GM21526 (cell line): Measurements from ENCODE around the gene C8G.

Experiments
- ATAC-seq: cut with Tn5 transposase; IDR thresholded peaks from one replicate; pipeline ENCODE4 v1.9.1; 2021; ENCODE audit warnings: moderate library complexity; ENCODE audit not compliant: unreplicated experiment, low FRiP score

The C8G gene

DNA sequence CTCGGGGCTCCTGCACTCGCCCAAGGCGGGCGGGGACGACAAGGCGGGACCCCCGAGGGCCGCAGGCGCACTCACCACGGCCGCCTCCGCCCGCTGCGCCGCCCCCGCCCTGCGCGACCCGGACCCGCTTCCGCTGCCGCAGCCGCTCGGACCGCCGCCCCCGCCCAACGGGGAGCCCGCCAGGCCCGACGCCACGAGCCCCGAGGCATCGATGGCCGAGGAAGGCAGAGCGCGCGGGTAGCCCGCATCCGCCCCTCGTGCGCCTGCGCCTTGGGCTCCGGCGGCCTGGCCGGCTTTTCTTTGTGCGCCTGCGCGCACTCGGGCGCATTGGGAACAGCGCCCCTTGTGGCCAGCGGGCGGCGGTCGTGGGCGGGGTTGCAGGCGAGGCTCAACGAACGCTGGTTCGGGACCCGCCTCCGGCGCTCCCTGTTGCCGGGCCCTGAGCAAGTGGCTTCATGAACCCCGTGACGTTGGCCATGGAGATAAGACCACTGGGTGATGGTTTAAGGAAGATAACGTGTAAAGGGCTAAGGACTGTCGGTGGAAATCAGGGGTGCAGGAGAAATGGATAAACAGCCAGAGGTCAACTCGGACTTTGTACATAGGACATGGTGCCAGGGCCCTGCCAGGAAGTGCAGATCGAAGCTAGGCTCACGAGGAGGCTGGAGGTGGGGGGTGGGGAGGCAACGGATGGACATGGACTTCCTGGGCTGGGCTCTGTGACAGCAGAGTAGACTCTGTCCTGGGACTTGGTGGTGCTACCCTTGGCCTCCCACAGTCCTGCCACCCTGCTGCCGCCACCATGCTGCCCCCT lies at the start of gene C8G, which contains the start of gene FBXW5:
Gene C8G, plus strand, starts transcription at position 725 of the 814 bp plus-strand sequence. Its CDS starts 78 bp downstream, at position 803.
Gene FBXW5, minus strand, starts transcription at position 220 of the 814 bp plus-strand sequence. CDS start 655 bp downstream, outside the sequence.
- ATAC-seq: peak; percentile 65

DNA sequence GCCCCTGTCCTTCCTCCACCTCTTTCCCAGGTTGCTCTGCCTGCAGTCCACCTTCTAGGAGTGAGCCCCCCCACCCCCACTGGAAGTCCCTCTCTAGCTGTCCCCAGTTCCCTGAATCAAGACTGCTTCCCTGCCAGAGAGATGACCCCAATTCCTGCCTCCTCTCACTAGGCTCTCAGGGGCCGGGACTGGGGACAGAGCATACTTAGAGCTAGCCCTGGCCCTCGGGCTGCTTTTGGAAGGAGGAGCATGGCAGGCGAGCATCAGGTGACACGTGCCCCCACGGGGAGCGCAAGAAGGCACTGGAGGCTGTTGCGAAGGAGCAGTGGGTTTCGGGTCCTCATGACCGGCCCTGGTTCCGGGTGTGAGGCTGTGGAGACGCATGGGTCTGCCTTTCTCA lies 49.0 kb upstream of the C8G start:
- no peak for ATAC-seq

DNA sequence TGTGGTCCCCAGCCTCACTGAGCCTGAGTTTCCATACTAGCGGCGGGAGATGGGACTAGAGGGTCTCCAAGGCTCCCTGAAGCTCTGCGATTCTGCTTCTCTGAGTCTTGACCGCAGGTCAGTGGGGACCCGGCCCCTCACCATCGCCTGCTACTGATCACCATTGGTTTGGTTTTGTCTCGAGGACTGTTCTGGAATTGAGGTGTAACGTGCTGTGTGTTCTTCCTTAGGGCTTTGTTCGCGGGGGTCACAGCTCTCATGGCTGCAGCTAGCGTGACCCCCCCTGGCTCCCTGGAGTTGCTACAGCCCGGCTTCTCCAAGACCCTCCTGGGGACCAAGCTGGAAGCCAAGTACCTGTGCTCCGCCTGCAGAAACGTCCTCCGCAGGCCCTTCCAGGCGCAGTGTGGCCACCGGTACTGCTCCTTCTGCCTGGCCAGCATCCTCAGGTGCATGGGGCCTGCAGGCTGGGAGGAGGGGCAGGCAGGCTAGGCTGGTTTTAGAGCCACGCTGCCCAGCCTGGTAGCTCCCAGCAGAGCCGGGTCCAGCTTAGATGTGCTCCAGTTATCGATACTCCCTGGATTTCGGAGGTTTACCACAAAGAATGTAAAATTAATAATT lies 46.5 kb upstream of the C8G start:
- no peak for ATAC-seq

DNA sequence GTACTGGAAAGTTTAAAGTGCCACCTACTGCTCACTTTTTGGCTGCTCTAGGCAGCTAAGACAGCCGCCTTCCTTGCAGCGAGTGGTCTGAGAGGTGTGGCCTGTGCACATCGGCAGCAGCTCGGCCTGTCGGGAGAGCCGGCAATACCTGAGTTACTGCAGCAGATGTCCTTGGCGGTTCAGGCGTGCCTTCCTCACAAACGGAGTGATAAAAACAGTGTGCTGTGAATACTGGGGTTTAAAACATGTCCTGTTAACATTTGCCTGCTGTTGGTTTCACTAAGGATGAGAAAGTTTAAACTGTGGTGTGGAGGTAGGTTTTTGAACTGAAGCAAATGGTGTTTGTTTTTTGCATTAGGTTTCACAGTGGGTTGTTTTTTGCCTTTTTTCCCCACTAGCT lies 45.8 kb upstream of the C8G start:
- peak; percentile 39 for ATAC-seq

DNA sequence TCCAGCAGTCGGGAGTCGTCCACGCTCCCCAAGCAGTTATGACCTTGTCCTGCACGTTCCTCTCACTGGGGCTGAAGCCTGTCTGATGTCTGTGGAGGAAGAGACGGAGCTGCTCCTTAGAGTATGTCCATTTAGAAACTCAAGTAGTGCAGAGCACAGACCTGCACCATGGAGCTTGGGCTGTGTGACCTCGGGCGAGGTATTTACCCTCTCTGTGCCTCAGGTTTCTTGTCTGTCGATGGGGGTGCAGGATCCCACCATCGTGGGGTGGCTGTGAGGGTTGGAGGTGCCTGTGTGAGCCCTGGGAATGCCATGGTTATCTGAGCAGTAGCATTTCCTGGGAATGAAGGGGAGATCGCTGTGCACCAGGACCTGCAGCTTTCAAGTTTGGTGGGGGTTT lies 44.5 kb upstream of the C8G start:
- no peak for ATAC-seq

DNA sequence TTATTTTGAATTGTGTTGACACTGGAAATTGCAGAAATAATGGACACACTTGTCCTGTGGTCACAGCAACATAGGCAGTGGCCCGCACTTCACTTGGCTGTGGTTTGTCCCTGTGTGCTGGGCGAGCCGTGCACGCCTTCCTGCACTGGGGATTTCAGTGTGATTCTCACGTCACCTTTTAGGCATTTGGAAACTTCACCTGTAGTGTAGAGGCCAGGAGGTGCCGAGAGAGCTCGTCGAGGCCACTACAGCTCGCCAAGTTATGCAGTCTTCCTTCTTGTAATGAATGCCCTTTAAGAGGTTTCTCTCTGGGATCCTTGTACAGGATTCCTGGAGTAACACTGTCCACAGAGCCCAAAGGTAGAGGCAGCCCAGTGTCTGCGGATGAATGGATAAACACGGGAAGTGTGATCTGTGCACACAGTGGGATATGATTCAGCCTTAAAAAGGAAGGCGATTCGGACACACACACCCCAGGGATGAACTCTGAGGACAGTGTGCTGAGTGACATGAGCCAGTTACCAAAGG lies 44.0 kb upstream of the C8G start:
- no peak for ATAC-seq

DNA sequence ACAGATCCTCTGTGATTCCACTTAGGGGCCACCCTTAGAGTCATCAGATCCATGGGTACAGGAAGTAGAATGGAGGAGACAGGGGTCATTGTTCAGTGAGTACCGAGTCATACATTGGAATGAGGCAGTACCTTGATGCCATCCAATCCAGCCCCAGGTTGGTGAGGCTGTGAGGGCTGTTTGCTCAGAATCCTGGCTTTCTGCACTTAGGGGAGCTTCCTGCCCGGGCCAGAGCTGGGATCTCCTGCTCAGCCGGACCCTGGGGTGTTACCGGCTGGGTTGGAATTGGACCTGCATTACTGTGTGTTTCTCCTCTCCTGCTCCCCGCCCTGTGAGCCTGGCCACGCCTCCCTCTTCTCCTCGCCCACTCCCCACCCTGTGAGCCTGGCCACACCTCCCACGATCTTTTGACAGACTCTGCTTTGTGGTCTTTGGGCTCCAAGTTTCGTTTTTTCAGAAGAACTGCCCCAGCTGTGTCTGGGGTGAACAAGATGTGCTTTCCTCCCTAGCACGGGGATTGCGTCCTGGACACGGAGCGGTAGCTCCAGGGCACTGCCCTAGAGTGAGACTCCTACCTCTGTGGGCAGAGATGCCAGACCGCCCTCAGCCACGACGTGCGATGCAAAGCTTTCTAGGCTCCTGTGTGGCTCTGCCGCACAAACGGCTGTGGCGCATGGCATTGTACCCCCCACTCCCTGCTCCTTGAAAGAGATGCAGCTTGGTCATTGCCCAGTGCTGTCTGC lies 43.4 kb upstream of the C8G start:
- ATAC-seq: peak; percentile 42

DNA sequence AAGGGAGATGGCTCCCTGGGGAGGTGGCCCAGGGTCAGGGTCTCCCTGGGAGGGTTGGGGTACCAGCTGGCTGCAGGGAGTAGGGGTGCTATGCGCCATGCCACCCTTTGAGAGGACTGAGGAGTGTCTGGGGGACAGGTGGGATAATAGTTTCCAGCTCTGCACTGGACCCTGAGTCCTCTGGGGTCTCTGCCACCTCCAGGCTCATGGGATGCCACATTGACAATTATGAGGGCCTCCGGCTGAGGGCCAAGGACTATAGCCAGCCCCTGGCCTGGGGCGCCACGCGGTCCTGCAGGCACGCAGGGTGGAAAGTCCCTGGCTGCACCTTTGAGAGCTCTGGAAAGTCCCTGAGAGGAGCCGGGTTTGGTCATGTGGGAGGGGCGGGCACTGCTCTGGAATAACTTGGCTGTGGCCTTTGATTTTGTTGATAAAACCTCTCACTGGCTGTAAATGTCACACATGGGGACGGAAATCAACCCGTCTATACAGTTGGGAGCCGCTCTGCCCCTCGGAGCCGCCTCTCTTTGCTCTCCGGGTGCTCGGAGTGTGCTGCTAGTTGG lies 42.7 kb upstream of the C8G start:
- ATAC-seq: peak; percentile 50

DNA sequence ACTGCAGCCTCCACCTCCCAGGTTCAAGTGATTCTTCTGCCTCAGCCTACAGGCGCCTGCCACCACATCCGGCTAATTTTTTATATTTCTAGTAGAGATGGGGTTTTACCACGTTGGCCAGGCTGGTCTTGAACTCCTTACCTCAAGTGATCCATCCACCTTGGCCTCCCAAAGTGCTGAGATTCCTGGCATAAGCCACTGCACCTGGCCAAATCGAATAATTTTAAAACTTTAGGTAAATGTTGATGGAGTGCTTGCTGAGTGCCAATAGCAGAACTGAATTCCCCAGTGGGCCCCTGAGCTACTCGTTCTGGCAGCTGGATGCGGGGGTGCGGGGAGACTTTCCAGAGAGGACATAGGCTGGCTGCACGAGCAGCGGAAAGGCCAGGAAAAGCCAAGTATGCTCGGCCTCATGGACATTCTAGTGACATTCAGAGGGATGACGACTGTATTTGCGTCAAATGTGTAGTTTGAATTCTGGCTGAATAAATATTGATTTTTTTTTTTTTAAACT lies 41.9 kb upstream of the C8G start:
- ATAC-seq: no peak

DNA sequence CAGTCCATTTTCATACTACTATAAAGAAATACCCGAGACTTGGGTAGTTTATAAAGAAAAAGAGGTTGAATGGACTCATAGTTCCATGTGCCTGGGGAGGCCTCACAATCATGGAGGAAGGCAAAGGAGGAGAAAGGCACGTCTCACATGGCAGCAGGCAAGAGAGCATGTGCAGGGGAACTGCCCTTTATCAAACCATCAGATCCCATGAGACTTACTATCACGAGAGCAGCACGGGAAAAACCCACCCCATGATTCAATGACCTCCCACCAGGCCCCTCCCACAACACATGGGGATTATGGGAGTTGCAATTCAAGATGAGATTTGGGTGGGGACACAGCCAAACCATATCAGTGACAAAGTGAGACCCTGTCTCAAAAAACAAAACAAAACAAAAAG lies 38.8 kb upstream of the C8G start:
- no peak for ATAC-seq

DNA sequence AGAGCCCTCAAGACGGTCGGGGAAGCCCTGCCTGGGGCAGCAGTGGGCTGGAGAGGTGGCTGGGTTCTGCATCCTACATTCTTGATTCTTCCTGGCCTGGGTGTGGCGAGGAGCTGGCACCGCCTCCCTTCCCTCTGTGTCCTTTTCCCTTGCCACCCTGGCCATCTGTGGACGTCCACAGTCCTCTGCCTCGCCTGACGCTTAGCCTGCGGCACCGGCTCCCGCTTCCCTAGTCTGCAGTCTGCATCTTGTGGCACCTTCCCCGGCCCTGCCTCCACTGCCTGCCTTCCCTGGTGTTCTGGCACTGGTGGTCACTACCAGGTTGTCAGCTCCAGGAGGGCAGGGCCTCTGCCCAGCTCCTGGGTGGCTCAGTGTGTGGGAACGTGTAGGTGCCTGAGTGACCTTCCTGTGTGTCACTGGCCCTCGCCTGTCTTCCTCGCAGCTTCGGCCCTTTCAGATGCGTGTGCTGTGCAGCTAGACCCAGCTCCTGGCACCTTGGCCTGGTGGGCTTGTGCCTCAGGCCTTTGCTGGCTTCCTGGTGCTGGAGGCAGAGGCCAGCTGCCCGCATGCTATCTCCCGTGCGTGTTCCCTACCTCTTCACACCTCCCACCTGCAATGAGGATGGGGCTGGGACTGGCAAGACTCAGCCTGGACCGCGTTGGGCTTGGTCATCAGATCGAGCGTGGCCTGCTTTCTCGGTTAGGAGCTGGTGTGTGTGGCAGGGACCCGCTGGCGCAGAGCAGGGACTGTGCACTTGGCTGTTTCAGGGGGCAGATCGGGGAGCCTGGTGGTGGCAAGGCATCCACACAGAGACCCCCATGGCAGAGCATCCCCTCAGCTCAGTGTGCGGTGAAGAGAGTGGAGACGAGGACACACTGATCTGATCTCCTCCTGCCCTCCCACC lies 37.8 kb upstream of the C8G start:
- no peak for ATAC-seq

DNA sequence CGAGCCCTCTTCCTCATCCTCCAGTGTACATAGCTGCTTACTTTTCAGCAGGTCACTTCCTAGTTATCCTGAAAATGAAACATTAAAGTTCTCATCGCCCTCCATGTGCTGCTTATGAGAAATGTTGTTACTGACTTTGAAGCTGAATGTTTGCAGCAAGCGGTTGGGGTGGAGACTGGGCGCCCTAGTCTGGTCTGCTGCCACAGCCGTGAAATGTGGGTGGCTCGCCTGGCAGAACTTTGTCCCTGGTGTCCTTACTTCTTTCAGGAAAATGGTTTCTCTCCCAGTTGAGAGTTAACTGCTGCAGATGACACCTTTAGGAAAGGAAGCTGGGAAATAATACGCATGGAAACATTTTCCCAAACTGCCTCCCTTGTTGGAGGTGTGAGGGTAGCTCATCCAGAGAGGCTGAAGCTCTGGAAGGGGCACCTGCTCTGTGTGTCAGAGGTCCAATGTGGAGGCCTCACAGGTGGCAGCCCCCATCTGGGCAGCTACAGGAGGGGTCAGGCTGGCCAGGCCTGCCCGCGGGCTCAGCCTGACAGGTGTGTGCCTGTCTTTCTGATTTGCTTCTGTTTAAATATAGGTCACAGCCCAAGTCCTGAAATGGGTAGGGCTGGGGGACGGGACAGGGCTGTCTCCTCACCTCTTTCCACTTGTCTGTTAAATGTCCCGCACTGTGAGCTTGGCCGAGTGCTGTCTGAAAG lies 34.7 kb upstream of the C8G start:
- no peak for ATAC-seq

DNA sequence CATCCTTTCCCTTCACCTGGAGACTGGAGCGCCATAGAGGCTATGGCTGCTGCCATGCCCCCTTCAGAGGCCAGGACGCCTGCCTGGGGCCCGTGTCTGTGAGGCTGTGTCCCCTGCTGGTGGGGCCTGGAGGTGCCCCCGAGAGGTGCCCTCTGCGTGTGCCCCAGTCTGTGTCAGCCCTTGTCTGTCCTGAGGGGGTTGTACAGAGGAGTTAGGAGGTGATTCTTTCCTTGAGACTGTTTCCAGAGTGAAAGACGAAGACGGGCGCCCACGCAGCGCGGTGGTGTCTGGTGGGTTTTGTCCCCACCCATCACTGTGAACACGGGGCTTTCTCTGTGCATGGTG lies 34.2 kb upstream of the C8G start:
- ATAC-seq: no peak

DNA sequence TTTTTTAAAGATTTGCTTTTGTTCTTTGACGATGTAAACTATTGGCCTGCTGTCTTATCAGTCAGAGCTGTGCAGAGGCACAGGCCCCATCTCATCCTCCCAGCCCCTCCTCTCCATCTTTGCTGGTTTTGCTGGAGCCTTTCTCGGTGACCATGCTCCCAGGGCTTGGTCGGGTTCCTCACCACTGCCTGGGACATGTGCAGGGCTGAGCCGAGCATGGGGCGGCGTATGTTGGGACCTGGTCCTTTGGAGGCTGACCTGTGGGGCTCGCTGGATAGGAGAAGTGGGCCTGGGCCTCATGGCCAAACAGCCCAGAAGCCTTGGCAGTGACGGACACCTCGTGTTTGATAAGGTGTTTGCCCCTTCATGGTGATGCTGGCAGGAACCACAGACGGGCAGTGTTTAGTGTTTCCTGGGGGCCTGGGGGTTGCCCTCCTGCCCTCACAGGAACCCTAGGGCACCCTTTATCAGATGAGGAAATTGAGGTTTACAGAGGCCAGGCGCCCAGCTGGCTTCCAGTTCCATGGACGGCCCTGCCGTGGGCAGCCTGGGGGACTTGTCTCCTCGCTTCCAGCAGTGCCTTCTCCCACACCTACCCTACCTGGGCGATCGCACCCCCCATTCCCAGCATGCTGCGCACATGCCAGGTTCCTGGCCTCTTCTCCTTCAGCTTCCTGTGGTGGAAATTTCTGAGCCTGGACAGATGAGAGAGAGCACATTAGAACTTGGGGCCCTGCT lies 31.2 kb upstream of the C8G start:
- ATAC-seq: no peak

DNA sequence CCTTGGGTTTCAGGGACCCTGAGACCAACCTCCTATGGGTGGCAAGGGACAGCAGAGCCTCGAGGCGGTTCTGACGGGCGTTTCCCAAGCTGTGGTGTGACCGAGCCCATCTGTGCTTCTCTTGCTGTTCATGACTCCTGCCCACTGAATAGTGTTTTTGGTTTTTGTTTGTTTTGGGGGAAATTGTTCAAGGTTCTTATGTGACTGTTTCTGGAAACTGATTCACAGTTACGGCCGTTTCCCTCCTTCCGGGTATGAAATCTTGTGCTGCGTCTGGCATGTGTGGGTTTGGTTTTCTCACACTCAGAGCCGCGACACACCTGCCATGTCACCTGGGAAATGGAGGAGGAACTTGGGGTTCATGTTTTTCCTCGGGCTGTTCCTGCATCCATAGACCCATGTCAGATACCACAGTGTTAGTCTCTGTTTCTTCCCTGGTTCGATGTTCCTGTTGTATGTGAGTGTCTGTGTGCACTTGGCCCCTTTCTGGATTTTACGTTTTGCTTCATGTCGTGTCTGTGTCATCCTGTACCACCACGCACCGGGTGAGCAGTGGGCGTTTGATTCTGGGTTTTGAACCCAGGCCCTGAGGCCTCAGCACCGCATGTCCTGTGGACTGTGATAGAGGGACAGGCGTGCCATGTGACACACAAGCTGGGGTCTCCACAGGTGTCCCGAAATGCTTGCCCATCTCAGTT lies 29.3 kb upstream of the C8G start:
- ATAC-seq: no peak

DNA sequence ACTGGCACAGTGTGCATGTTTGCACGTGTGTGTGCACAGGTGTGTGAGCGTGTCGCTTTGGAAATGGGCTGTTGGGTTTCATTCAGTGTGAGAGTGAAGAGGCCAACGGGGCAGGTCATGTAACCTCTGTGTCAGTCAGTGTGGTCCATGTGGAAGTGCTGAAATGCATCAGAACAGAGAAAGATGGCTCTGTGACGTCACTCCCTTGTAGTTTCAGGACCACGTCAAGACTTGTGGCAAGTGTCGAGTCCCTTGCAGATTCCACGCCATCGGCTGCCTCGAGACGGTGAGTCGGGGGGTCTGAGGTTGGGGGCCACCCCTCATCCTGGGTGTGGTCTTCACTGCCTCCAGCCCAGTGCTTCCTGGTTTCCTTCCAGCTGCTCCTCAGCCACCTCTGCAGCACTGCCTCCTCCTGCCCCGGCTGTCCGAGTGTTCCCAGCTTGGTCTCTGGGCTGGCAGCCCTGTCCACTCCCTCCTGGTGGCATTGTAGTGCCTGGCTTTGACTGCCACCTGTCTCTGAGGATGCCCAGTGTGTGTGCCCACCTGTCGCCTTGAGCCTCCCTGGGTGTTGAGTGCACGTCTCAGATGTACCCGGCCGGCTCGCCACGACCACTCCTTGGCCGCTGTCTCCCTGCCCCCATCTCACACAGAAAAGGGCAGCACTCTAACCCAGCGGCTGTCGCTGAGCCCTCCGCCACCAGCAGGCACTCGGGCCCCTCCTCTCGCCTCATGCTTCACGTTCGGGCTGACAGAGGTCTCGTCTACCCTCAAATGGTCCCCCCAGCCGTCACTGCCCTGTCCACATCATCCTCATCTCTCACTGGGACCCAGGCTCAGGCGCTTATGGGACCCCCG lies 28.5 kb upstream of the C8G start:
- no peak for ATAC-seq

DNA sequence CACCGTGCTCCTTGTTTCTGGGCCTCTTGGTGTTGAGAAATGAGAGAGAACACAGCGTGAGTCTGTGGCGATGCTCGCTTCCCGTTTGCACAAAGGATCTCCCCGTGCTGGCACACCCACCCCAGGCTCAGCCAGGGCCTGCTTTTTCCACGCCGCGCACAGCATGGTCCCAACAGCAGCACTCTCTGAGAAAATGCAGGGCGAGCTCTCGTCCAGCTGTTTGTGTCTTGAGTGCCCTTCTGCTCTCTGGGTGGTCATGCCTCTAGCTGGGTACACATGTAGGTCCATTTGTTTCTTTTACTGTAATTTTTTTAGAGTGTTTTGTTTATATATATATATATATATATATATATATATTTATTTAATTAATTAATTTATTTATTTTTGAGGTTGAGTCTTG lies 27.1 kb upstream of the C8G start:
- no peak for ATAC-seq
